ENCODE measurements around the gene FBXO5.
A peak's percentile ranks its signal among the peaks of the same experiment; 100 is the strongest.
"Not testable (repeated sequence)": the region's sequence is repeated elsewhere in the genome, so short reads cannot be mapped to it uniquely, and the experiment has no call there.

FBXO5 gene, protein sequence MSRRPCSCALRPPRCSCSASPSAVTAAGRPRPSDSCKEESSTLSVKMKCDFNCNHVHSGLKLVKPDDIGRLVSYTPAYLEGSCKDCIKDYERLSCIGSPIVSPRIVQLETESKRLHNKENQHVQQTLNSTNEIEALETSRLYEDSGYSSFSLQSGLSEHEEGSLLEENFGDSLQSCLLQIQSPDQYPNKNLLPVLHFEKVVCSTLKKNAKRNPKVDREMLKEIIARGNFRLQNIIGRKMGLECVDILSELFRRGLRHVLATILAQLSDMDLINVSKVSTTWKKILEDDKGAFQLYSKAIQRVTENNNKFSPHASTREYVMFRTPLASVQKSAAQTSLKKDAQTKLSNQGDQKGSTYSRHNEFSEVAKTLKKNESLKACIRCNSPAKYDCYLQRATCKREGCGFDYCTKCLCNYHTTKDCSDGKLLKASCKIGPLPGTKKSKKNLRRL

GRCh38 chr6:152982904-152983636 is at the start of gene FBXO5:
TSS of gene FBXO5 (minus strand) at chr6:152983041. CDS start at chr6:152982959, 82 bp downstream.
- peak; percentile 93 for DNase-seq

GRCh38 chr6:153032255-153032882 is 49.5 kb upstream of the FBXO5 start:
- no peak for DNase-seq

GRCh38 chr6:153031335-153031955 is 48.6 kb upstream of the FBXO5 start:
- no peak for DNase-seq

- no peak for DNase-seq
Measured at GRCh38 chr6:153028963-153029362, 46.1 kb upstream of the FBXO5 start.

DNA sequence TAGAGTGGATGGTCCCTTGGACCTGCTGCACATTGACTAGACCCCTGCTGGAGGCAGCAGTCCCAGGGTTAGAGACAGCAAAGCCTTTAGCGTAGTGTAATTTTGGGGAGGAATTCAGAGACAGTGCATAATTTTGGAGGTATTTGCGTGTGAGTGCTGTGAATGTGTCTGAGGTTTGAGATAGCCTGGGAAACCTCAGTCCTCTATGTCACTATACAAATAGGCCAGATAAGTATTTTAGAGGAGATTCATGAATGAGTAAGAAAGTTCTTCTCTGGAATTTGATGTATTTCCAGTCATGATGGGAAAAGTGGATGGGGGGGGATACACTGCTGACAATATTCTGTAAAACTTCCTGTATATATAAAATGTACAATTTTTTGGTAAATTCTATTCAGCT is 45.4 kb upstream of the FBXO5 start:
- DNase-seq = no peak

DNA sequence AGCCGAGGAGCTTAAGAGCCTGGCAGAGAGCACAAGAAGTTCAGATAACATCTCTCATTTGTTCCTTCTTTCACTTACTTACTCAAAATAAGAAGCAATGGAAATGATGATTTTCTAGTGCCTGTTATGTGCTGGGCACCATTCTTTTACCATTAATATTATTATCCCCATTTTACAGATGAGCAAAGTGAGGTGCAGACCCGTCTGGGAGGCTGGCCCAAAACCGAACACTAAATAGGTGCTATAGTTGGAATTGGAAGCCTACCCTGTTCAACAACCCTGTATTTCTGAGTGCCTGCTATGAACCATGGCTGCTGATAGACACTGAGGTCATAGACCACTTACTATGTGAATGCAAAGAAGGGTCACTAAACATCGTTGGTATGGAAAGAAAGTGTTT is 44.6 kb upstream of the FBXO5 start:
- DNase-seq = no peak

DNA sequence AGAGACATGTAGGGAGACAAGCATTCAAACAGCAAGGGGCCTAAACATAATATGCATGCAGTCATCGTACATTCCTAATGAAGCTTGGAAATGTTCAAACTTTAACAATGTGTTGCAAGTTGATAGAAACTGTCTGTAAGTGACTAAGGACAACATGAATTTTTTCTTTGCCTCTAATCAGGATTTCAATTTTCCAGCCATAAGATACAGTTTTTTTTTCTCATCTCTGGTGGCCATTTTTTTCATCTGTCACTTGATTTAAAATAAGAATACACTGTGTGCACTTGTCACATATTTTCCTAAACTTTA is 41.8 kb upstream of the FBXO5 start:
- no peak for DNase-seq

- DNase-seq = no peak
Measured at GRCh38 chr6:153023977-153024708, 41.3 kb upstream of the FBXO5 start.

DNA sequence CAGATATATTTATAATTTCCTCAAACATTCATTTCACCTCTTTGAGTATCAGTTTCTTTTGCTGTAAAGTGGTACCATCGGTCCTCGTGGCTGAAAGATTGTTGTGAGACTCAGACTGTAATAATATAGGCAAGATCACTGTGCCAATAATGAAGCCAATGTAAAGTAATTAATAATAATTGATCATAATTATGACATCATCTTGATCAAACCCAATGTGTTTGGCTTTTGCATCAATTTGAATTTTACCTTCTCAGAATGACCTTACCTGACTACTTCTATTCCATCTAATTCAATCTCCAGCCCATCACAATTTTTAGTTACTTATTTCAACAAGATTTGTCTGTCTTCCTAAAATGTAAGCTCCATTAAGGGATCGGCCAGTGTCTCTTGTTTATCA is 35.5 kb upstream of the FBXO5 start:
- DNase-seq = no peak

GRCh38 chr6:153016846-153017245 is 34.0 kb upstream of the FBXO5 start:
- DNase-seq = no peak

GRCh38 chr6:153015094-153015640 is 32.3 kb upstream of the FBXO5 start:
- DNase-seq = no peak

DNA sequence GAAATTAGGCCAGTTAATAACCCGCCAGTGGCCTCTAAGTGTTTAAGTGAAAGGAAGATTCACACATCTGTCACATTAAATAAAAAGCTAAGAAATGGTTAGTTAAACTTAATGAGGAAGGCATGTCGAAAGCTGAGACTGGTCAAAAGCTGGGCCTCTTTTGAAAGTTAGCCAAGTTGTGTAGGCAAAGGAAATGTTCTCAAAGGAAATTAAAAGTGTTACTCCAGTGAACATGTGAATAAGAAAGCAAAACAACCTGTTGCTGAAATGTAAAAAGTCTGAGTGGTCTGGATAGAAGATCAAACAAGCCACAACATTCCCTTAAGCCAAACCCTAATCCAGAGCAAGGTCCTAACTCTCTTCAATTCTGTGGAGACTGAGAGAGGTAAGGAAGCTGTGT is 30.6 kb upstream of the FBXO5 start:
- no peak for DNase-seq

GRCh38 chr6:153012856-153013255 is 30.0 kb upstream of the FBXO5 start:
- DNase-seq = no peak

DNA sequence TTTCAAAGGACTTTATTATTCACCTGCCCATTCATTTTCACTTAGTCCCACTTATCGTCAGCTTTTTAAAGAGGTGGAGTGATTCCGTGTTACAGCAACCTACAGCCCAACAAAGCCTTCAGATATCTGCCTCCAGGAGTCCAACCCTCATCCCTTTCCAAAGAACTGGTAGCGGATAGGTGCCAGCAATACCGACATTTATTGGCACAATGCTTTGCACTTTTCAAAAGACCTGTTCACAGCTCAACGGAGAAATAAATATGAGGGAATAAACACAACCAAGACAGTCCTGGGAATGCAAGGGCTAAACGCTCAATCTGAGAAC is 20.5 kb upstream of the FBXO5 start:
- no peak for DNase-seq

GRCh38 chr6:153002613-153003365 is 19.9 kb upstream of the FBXO5 start, which contains the start of gene MTRF1L:
TSS of gene MTRF1L (minus strand) at chr6:153002709. CDS start at chr6:153002685, 24 bp downstream.
- peak; percentile 90 for DNase-seq

- no peak for DNase-seq
Measured at GRCh38 chr6:153001767-153002612, 19.1 kb upstream of the FBXO5 start.

GRCh38 chr6:153000790-153001189 is 17.9 kb upstream of the FBXO5 start:
- not testable (repeated sequence) for DNase-seq

DNA sequence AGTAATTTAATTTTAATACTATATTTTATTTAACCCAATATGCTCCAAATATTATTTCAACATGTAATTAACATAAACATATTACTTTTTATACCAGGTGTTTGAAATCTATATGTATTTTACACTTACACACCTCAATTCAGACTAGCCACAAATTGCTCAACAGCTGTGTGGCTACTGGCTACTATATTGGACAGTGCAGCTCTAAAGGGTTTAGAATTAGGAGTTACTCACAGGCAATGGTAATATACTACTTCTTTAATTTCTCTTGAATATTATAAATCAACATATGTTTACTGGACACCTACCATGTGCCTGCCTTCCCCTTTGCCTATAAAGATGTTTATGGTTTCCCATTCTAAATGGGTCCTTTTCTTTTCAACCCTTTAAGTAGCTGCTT is 17.4 kb upstream of the FBXO5 start:
- DNase-seq = no peak

DNA sequence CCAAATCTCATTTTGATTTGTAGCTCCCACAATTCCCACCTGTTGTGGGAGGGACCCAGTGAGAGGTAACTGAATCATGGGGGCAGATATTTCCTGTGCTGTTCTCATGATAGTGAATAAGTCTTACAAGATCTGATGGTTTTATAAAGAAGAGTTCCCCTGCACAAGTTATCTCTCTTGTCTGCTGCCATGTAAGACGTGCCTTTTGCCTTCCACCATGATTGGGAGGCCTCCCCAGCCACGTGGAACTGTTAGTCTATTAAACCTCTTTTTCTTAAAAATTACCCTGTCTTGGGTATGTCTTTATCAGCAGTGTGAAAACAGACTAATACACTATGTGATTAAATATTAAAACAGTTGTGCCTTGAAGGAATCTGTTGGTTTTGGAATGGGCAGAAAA is 16.7 kb upstream of the FBXO5 start:
- DNase-seq = not testable (repeated sequence)

DNA sequence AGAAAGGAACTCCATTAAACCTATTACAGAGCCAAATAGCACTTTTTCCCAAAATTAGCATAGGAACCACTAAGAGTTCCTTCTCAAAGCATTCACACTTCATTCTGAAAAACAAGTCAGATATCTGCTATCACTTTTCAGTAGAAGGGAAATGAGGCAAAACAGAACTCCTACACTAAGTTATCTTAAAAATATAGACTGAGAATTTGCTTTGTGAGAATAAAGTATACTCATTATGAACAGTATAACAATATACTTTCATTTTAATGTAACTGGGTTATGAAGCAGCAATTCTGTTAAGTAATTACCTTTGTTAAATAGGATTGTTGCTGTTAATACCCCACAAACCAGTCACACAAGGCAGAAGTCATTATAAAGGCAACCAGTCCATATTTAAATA is 11.0 kb upstream of the FBXO5 start:
- no peak for DNase-seq

- DNase-seq = no peak
Measured at GRCh38 chr6:152993431-152993830, 10.6 kb upstream of the FBXO5 start.

Data from NCI-H1048 (cell line).